Stomach smooth muscle (tissue), 2 donors: Measurements from ENCODE around the gene DDAH1.

Source experiments
- H3K27ac ChIP-seq: one replicate; pipeline ENCODE4 v1.7.0; 2013; ENCODE audit warnings: mild to moderate bottlenecking, low read length, inconsistent platforms
- H3K27me3 ChIP-seq, 2 donors: one replicate each; pipeline ENCODE4 v1.7.0; 2013; ENCODE audit warnings: low read length in 2 of 2; ENCODE audit not compliant: insufficient read depth in 2 of 2, control insufficient read depth in 1 of 2
- H3K36me3 ChIP-seq, 2 donors: one replicate each; pipeline ENCODE4 v1.7.0; 2013; ENCODE audit warnings: low read length in 2 of 2; ENCODE audit not compliant: control insufficient read depth in 2 of 2, insufficient read depth in 2 of 2
- H3K4me1 ChIP-seq: one replicate; pipeline ENCODE4 v1.7.0; 2013; ENCODE audit warnings: low read length; ENCODE audit not compliant: control insufficient read depth, insufficient read depth
- H3K4me3 ChIP-seq, 2 donors: one replicate each; pipeline ENCODE4 v1.7.0; 2013; ENCODE audit warnings: low read length in 2 of 2
- H3K9ac ChIP-seq, 2 donors: one replicate each; pipeline ENCODE4 v1.7.0; 2013; ENCODE audit warnings: low read length in 2 of 2, mild to moderate bottlenecking in 1 of 2
- H3K9me3 ChIP-seq, 2 donors: one replicate each; pipeline ENCODE4 v1.7.0; 2013; ENCODE audit warnings: low read length in 2 of 2; ENCODE audit not compliant: control insufficient read depth in 2 of 2
- donor health status: healthy.
- donor health status: Pancreatic carcinoma.

Gene DDAH1

DNA sequence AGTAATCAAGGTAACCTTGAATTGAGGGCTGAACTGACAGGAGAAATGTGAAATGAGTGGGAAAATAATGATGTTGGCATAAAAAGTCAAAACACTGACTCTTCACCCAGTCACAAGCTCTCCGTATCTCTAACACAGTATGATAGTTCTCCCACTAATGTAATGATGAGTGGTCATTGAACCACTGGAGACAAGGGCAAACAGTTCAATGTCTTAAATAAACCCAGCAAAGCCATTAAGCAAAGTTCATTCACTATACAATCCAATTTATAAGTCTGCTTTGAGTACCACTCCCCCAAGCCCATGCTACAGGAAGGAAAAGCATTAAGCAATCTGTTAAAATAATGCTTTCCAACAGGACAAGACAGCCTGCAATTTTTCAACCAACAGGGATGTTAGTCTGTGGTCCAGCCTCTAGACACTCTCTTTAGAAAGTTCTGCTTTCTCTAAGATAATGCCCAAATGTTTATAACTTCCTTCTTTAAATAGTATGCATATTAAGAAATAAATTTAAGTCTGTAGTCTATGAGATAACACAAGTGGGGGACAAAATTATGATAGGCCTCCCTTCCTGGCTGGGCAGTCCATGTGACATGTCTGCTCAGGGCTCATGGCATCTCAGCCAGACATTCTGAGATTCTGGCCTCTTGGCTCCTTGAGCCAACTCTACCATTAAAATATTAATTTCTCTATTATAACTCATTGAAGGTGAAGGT is 25.5 kb upstream of the DDAH1 start:
- Histone ChIP-seq H3K36me3 (peaks cover 0 to 4% of the 10 kb centered on the region in 2 donors), H3K4me1 (no peaks in the 10 kb centered on the region), H3K27me3 (no peaks in the 10 kb centered on the region), H3K9ac (no peak overlapping the region), H3K4me3 (no peak overlapping the region), H3K9me3 (no peaks in the 10 kb centered on the region), H3K27ac (no peak overlapping the region)

DNA sequence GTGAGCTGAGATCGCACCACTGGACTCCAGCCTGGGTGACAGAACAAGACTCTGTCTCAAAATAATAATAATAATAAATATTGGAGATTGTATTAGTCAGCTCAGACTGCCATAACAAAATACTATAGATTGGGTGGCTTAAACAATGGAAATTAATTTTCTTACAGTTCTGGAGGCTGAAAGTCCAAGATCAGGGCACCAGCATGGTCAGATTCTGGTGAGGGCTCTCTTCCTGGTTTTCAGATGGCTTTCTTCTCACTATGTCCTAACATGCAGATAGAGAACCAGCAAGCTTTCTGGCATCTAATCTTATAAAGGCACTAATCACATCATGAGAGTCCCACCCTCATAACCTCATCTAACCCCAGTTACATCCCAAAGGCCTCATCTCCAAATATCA is 23.2 kb upstream of the DDAH1 start:
- Histone ChIP-seq H3K27me3 (no peaks in the 10 kb centered on the region), H3K27ac (no peak overlapping the region), H3K9me3 (no peaks in the 10 kb centered on the region), H3K4me1 (no peaks in the 10 kb centered on the region), H3K36me3 (peaks cover 0 to 4% of the 10 kb centered on the region in 2 donors), H3K4me3 (no peak overlapping the region), H3K9ac (no peak overlapping the region)

DNA sequence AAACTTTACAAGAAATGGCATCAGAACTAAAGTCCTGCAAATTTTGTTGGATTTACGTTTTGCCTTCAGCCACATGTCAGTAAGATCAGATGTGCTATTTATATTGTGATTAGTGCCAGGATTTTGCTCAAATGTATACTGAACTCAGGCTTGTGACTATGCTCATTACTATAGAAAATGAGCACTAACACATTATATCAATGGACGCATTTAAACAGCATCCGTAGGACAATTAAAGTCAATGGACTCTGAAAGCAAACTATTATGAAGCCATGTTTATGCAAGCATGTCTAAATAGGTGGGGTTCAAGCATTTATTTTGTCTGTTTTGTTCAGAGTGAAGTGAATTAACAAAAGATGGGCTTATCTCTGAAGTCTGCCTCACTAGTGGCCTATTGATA is 20.6 kb upstream of the DDAH1 start:
- no peaks in the 10 kb centered on the region for H3K4me1 ChIP-seq
- no peaks in the 10 kb centered on the region for H3K9me3 ChIP-seq
- no peaks in the 10 kb centered on the region for H3K27me3 ChIP-seq
- no peak overlapping the region for H3K27ac ChIP-seq
- H3K4me3 ChIP-seq, result no peak overlapping the region
- H3K36me3 ChIP-seq, result no peaks in the 10 kb centered on the region
- H3K9ac ChIP-seq, result no peak overlapping the region

DNA sequence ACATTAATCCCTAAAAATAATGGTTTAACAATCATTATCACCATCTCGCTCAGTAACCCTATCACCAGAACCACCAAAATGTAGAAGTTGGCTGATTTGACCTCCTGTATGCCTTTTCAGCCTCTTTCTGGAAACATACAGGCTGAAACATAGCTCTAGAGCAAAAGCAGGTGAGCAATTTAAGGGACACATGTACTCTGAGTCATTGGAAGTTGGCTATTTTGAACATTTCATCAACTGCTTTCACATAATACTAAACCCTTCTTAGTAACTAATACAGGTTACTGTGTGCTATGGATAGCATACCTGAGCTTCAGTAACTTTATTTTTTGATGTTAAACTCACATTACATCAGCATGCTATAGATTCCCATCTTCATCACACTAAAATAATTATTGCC is 19.8 kb upstream of the DDAH1 start:
- Histone ChIP-seq H3K4me3 (no peak overlapping the region), H3K4me1 (no peaks in the 10 kb centered on the region), H3K27ac (no peak overlapping the region), H3K9me3 (no peaks in the 10 kb centered on the region), H3K36me3 (no peaks in the 10 kb centered on the region), H3K27me3 (no peaks in the 10 kb centered on the region), H3K9ac (no peak overlapping the region)

DNA sequence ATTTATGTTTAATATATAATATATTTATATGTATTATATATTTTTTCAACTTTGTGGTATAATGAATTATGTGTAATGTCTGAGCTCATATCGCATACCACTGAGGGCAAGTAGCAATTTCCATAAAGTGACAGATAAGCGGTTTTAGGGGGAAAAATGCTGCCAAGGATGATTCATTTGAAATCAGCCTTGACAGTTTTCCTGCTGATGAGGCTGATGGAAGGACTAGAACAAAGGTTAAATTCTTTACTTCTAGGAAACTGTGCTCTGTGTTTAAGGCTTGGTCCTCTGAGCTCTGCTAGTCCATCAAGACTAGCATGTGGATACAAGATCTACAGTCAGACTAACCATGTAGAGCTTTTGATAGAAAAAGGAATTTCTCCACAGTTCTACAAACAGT is 19.3 kb upstream of the DDAH1 start:
- no peaks in the 10 kb centered on the region for H3K4me1 ChIP-seq
- no peak overlapping the region for H3K27ac ChIP-seq
- H3K36me3 ChIP-seq, result no peaks in the 10 kb centered on the region
- no peak overlapping the region for H3K4me3 ChIP-seq
- no peak overlapping the region for H3K9ac ChIP-seq
- no peaks in the 10 kb centered on the region for H3K27me3 ChIP-seq
- no peaks in the 10 kb centered on the region for H3K9me3 ChIP-seq

DNA sequence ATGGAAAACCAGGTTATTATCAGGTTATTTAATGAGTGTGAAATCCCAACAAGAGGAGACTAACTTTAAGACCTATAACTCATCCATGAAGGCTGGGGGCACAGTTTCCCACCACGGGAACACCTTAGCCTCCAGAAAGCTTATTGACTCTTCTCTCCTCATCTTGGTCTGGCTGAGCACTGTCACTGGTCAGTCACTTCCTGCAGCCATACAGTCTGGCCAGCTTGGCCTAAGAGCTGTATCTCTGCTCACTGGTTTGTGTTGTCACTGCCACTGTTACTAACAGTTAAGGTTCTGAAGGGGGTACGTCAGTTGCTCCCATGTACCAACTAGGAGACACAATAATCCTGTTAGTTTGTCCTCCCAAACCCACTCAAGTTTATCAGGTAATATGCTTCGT is 16.7 kb upstream of the DDAH1 start:
- no peak overlapping the region for H3K4me3 ChIP-seq
- no peaks in the 10 kb centered on the region for H3K27me3 ChIP-seq
- H3K9me3 ChIP-seq, result no peaks in the 10 kb centered on the region
- no peaks in the 10 kb centered on the region for H3K4me1 ChIP-seq
- H3K36me3 ChIP-seq, result no peaks in the 10 kb centered on the region
- no peak overlapping the region for H3K27ac ChIP-seq
- no peak overlapping the region for H3K9ac ChIP-seq

DNA sequence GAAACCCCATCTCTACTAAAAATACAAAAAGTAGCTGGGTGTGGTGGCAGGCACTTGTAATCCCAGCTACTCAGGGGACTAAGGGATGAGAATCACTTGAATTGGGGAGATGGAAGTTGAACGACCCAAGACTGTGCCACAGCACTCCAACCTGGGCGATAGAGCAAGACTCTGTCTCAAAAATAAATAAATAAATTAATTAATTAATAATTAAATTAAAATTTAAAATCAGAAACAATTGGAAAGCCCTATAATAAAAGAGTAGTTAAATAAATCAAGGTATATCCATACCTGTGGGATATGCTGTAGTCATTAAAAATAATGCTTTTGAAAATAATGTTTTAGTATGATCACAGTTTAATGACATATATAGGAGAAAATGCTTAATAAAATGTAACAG is 15.6 kb upstream of the DDAH1 start:
- Histone ChIP-seq H3K27me3 (no peaks in the 10 kb centered on the region), H3K9ac (no peak overlapping the region), H3K9me3 (no peaks in the 10 kb centered on the region), H3K4me1 (no peaks in the 10 kb centered on the region), H3K27ac (no peak overlapping the region), H3K36me3 (no peaks in the 10 kb centered on the region), H3K4me3 (no peak overlapping the region)

DNA sequence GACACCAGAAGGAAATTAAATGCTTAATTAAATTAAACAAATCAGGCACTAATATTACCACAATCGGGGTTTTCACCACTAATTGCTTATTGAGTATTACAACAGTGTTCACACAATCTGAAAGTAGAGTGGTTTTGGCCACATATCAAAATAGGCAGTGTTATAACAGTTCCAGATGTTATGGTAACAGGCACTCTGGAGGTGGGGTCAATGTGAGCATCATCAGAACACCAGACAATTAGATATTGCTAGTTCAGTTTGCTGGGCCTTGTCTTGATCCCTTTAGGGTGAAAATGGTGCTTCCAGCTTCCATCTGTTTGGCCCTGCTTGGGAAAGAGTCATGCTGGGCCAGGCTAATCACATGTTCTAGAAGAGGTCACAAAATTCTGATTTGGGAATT is 14.5 kb upstream of the DDAH1 start:
- no peaks in the 10 kb centered on the region for H3K4me1 ChIP-seq
- H3K4me3 ChIP-seq, result no peak overlapping the region
- H3K27ac ChIP-seq, result no peak overlapping the region
- no peaks in the 10 kb centered on the region for H3K27me3 ChIP-seq
- H3K9ac ChIP-seq, result no peak overlapping the region
- H3K36me3 ChIP-seq, result no peaks in the 10 kb centered on the region
- no peaks in the 10 kb centered on the region for H3K9me3 ChIP-seq

DNA sequence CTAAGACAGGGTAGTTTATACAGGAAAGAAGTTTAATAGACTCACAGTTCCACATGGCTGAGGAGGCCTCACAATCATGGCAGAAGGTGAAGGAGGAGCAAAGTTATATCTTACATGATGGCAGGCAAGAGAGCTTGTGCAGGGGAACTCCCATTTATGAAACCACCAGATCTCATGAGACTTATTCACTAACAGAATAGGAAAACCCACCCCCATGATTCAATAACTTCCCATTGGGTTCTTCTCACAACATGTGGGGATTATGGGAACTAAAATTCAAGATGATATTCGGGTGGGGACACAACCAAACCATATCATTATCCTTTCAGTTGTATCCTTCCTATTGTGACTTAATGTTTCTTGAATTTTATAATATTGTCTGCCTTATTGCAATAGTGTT is 13.4 kb upstream of the DDAH1 start:
- no peak overlapping the region for H3K4me3 ChIP-seq
- H3K9ac ChIP-seq, result no peak overlapping the region
- H3K27ac ChIP-seq, result no peak overlapping the region
- H3K27me3 ChIP-seq, result no peaks in the 10 kb centered on the region
- H3K9me3 ChIP-seq, result no peaks in the 10 kb centered on the region
- no peaks in the 10 kb centered on the region for H3K4me1 ChIP-seq
- H3K36me3 ChIP-seq, result no peaks in the 10 kb centered on the region

DNA sequence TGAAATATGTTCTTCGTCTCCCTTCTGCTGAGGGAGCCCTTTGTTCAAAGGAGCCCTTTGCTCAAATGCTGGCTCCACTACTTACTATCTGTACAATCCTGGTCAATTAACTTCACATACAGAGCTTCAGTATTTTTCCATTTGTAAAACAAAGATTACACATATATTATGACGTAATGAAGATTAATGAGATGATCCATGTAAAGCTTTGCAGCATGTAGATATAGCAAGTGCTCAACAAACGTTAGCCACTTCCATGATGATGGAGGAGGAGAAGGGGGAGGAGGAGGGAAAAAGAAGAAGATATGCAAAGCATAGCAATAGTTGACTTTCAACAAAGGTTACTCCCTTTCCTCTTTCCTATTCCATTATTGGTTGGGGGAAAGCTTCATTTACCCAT is 10.1 kb upstream of the DDAH1 start:
- Histone ChIP-seq H3K27ac (no peak overlapping the region), H3K27me3 (no peaks in the 10 kb centered on the region), H3K9me3 (no peaks in the 10 kb centered on the region), H3K4me3 (no peak overlapping the region), H3K4me1 (no peaks in the 10 kb centered on the region), H3K36me3 (no peaks in the 10 kb centered on the region), H3K9ac (no peak overlapping the region)

DNA sequence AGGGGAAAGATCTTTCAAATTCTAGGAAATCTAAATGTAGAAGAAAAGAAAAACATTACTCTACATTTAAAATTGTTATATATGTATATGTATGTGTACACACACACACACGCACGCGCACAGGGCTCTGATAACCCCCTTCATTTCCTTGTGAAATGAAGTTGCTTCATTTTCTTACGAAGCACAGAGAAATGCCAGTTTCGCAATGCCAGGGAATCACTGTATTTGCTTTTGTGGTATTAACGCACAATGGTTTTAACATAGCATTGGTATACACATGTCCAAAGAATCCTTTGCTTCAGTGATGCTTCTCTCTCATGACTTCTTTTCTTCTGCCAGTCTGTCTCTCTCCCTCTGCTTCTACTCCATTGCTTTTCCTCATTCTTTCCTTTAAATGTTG is 8.4 kb upstream of the DDAH1 start:
- no peak overlapping the region for H3K4me3 ChIP-seq
- no peaks in the 10 kb centered on the region for H3K4me1 ChIP-seq
- no peaks in the 10 kb centered on the region for H3K9me3 ChIP-seq
- H3K9ac ChIP-seq, result no peak overlapping the region
- H3K27me3 ChIP-seq, result no peaks in the 10 kb centered on the region
- H3K27ac ChIP-seq, result no peak overlapping the region
- no peaks in the 10 kb centered on the region for H3K36me3 ChIP-seq
